HCT116 (cell line): ENCODE measurements around the gene WDR72.

Source experiments
- CTCF ChIP-seq, 3 experiments: fragments of 200-600 bp in 1 of 3; sonication (generic) in 1 of 3; IDR thresholded peaks in 2 of 3; conservative IDR thresholded peaks in 1 of 3; 2 replicates each; pipeline ENCODE4 v1.5.1; 2012 to 2017; ENCODE audit warnings: low read depth in 2 of 3, low read length in 2 of 3, antibody characterized with exemption in 1 of 3, borderline replicate concordance in 1 of 3, control low read depth in 1 of 3, mild to moderate bottlenecking in 1 of 3, mixed read lengths in 1 of 3, mixed run types in 1 of 3, moderate library complexity in 1 of 3; ENCODE audit not compliant: insufficient read depth in 1 of 3
- EZH2 ChIP-seq: fragments of 200-600 bp; sonication (generic); IDR thresholded peaks from 2 replicates; pipeline ENCODE4 v1.6.1; 2017; ENCODE audit warnings: antibody characterized with exemption, mixed run types
- JUND ChIP-seq: IDR thresholded peaks from 2 replicates; pipeline ENCODE4 v1.6.1; 2012
- POLR2A ChIP-seq: IDR thresholded peaks from 2 replicates; pipeline ENCODE4 v1.7.0; 2011; ENCODE audit warnings: borderline replicate concordance; ENCODE audit not compliant: insufficient read depth, insufficient read length; ENCODE audit errors: extremely low read depth

GRCh38 chr15:53739651-53740050 is 19.8 kb downstream of the WDR72 start:
- TF ChIP-seq JUND (no peak), EZH2 (no peak), CTCF (IDR thresholded peaks at IDR 0.05 in 2 of 3, conservative IDR thresholded peaks at IDR 0.05 in 1 of 3; ENCODE audit: borderline replicate concordance in 1 of 3, insufficient read depth in 1 of 3, low read depth in 2 of 3, low read length in 2 of 3) (no peak), POLR2A (no peak)
